Measurements from ENCODE around the gene BAG2. TPM values are rescaled to one million over a fixed set of nuclear protein-coding genes. Genes with fewer than 3 reads are reported as not detected.

BAG2 gene
- polyA plus RNA-seq, 3 donors, result 0.09 to 0.21 (median 0.20) TPM

DNA sequence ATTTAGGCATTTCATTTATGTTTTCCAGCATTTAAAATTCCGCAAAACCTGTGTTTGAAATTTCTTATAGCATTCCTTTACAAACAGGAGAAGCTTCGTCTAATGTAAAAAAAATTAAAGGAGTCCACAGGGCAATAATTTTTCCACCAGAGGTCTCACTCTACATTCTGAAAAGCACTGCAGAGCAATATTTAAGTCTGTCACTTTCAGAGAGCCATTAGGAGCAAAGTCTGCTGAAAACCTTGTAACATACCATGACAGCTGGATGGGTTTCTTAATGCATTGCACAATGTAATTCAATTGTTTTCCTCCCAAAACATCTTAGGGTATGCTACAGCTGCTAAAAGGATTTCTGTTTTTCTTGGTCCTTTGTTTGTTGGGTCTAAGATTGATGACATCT lies 18.0 kb downstream of the BAG2 start:
- Histone ChIP-seq H3K4me3 (replicated peaks in 1 of 3; ENCODE audit: low read depth in 2 of 3, low read length in 3 of 3) (no peak overlapping the region), H3K79me2 (ENCODE audit: insufficient read depth, low read length) (no peaks in the 10 kb centered on the region), H3K9me3 (replicated peaks in 1 of 2; ENCODE audit: control insufficient read depth in 1 of 2, insufficient read depth in 1 of 2, low read length in 2 of 2) (no peaks in the 10 kb centered on the region), H3K9ac (ENCODE audit: insufficient read depth, low read length, poor library complexity, severe bottlenecking) (no peak overlapping the region), H2AFZ (ENCODE audit: insufficient read depth, low read depth, low read length, poor library complexity, severe bottlenecking) (no peak overlapping the region), H3K27ac (ENCODE audit: low read depth in 1 of 2, low read length in 2 of 2) (no peak overlapping the region), H4K20me1 (ENCODE audit: insufficient read depth, low read length) (no peaks in the 10 kb centered on the region), H3K4me1 (ENCODE audit: control insufficient read depth in 1 of 2, insufficient read depth in 2 of 2, low read length in 2 of 2) (no peaks in the 10 kb centered on the region), H3K27me3 (ENCODE audit: control insufficient read depth in 2 of 2, insufficient read depth in 2 of 2, low read length in 2 of 2) (no peaks in the 10 kb centered on the region), H3K36me3 (replicated peaks in 1 of 2; ENCODE audit: control insufficient read depth in 1 of 2, insufficient read depth in 2 of 2, low read length in 2 of 2) (no peaks in the 10 kb centered on the region), H3K4me2 (replicated peaks; ENCODE audit: extremely low read depth, low read length, poor library complexity, severe bottlenecking) (no peak overlapping the region)
- Mint-ChIP-seq H3K9me3 (peaks cover 0 to 3% (median 0%) of the 10 kb centered on the region in 7 donors), H3K4me3 (no peak overlapping the region), H3K27me3 (ENCODE audit: low read depth in 3 of 3) (peaks cover 0 to 1% (median 0%) of the 10 kb centered on the region in 3 donors), H3K27ac (no peak overlapping the region), H3K4me1 (no peaks in the 10 kb centered on the region), H3K36me3 (peaks cover 7 to 16% of the 10 kb centered on the region in 2 donors)
- intact Hi-C loops (cut with micrococcal nuclease), result no loop called here
- no peak for DNase-seq
- WGBS (ENCODE audit: insufficient coverage), result no CpG with 5 or more reads among the region's 2 CpGs
- TF ChIP-seq, protein P1, sequence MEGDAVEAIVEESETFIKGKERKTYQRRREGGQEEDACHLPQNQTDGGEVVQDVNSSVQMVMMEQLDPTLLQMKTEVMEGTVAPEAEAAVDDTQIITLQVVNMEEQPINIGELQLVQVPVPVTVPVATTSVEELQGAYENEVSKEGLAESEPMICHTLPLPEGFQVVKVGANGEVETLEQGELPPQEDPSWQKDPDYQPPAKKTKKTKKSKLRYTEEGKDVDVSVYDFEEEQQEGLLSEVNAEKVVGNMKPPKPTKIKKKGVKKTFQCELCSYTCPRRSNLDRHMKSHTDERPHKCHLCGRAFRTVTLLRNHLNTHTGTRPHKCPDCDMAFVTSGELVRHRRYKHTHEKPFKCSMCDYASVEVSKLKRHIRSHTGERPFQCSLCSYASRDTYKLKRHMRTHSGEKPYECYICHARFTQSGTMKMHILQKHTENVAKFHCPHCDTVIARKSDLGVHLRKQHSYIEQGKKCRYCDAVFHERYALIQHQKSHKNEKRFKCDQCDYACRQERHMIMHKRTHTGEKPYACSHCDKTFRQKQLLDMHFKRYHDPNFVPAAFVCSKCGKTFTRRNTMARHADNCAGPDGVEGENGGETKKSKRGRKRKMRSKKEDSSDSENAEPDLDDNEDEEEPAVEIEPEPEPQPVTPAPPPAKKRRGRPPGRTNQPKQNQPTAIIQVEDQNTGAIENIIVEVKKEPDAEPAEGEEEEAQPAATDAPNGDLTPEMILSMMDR (IDR thresholded peaks at IDR 0.05), result no peak

DNA sequence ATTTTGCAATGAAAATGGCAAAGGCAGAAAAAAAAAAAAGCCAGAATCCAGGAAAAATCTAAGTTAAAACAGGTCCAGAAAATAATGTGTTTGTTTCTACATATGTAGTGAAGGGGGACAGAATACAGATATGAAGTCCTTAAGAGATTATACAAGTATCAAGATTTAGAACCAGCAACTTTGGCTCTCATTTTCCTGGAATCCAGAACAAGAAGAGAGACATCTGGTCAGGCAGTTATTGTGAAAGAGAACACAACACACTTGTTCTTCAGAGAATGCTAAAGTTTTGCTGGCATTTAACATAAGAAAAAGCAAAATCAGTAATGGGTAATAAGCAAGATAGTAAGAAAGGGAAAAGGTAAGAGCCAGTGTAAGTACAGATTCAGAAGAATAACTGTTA lies 21.1 kb downstream of the BAG2 start:
- Histone ChIP-seq H3K36me3 (replicated peaks in 1 of 2; ENCODE audit: control insufficient read depth in 1 of 2, insufficient read depth in 2 of 2, low read length in 2 of 2) (no peaks in the 10 kb centered on the region), H4K20me1 (ENCODE audit: insufficient read depth, low read length) (no peaks in the 10 kb centered on the region), H3K4me3 (replicated peaks in 1 of 3; ENCODE audit: low read depth in 2 of 3, low read length in 3 of 3) (no peak overlapping the region), H3K27ac (ENCODE audit: low read depth in 1 of 2, low read length in 2 of 2) (no peak overlapping the region), H3K79me2 (ENCODE audit: insufficient read depth, low read length) (no peaks in the 10 kb centered on the region), H3K9me3 (replicated peaks in 1 of 2; ENCODE audit: control insufficient read depth in 1 of 2, insufficient read depth in 1 of 2, low read length in 2 of 2) (no peaks in the 10 kb centered on the region), H2AFZ (ENCODE audit: insufficient read depth, low read depth, low read length, poor library complexity, severe bottlenecking) (no peak overlapping the region), H3K4me1 (ENCODE audit: control insufficient read depth in 1 of 2, insufficient read depth in 2 of 2, low read length in 2 of 2) (no peaks in the 10 kb centered on the region), H3K27me3 (ENCODE audit: control insufficient read depth in 2 of 2, insufficient read depth in 2 of 2, low read length in 2 of 2) (no peaks in the 10 kb centered on the region), H3K9ac (ENCODE audit: insufficient read depth, low read length, poor library complexity, severe bottlenecking) (no peak overlapping the region), H3K4me2 (replicated peaks; ENCODE audit: extremely low read depth, low read length, poor library complexity, severe bottlenecking) (no peak overlapping the region)
- DNase-seq, result no peak
- intact Hi-C loops (cut with micrococcal nuclease), result no loop called here
- Mint-ChIP-seq H3K4me1 (no peaks in the 10 kb centered on the region), H3K9me3 (no peaks in the 10 kb centered on the region), H3K4me3 (no peak overlapping the region), H3K36me3 (peaks cover 0 to 14% of the 10 kb centered on the region in 2 donors), H3K27me3 (ENCODE audit: low read depth in 3 of 3) (peaks cover 0 to 1% (median 0%) of the 10 kb centered on the region in 3 donors), H3K27ac (no peak overlapping the region)
- TF ChIP-seq, protein P1 (IDR thresholded peaks at IDR 0.05), result no peak
